GM19452 (cell line): ENCODE data around the gene GCC1.
A peak's percentile ranks its signal among the peaks of the same experiment; 100 is the strongest.
"Not testable (repeated sequence)": the region's sequence is repeated elsewhere in the genome, so short reads cannot be mapped to it uniquely, and the experiment has no call there.

Source experiments
- ATAC-seq: cut with Tn5 transposase; IDR thresholded peaks from one replicate; pipeline ENCODE4 v1.9.1; 2021; ENCODE audit not compliant: unreplicated experiment

Gene GCC1

DNA sequence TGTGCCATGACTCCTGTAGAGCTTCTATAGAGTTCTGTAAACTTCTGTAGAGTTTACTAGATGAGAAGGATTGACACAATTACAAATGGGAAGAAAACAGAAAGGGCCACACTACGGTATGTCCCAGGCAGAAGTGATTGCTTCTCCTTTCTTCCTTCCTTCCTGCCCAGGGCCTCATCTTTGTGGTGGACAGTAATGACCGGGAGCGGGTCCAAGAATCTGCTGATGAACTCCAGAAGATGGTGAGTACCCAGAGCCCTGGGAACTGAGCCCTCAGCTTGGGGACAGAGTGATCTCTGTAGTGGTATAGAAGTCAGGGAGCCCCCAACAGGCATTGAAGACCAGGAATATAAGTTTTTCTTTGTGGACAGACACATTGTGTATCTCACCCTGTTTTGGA is 4.5 kb upstream of the GCC1 start:
- no peak for ATAC-seq

DNA sequence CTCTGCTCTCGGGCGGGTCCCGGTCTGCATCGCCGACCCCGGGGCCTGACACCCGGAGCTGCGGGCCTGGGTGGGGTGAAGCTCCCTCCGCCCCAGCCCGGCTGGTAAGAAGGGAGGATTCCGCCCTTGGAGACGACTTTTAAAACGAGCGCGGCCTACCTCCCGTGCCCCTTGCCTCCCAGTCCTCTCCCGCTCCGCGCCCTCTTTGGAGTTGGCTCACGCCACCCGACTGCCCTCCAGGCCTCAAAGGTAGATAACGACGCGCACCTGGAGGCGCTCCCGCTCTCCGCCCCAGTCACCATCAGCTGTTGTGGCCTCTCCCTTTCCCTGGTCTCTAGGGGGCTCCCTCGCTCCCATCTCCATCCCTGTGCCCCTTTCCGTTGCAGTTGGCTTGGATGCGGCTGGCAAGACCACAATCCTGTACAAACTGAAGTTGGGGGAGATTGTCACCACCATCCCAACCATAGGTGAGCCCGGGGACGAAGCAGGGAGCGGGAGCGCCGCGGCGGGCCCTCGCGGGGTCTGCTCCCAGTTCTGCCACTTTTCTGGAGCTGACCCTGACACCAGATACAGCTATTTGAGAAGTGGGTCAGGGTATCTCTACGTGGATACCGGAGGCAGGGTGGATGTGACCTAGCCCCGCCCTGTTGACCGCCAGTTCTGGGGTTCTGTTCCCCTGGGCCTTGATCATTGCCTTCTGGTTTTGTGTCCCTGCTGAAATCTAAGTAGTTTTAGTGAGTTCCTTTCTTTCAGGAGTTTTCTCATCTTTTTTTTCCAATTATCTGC is 3.5 kb upstream of the GCC1 start:
- ATAC-seq, result peak; percentile 1

DNA sequence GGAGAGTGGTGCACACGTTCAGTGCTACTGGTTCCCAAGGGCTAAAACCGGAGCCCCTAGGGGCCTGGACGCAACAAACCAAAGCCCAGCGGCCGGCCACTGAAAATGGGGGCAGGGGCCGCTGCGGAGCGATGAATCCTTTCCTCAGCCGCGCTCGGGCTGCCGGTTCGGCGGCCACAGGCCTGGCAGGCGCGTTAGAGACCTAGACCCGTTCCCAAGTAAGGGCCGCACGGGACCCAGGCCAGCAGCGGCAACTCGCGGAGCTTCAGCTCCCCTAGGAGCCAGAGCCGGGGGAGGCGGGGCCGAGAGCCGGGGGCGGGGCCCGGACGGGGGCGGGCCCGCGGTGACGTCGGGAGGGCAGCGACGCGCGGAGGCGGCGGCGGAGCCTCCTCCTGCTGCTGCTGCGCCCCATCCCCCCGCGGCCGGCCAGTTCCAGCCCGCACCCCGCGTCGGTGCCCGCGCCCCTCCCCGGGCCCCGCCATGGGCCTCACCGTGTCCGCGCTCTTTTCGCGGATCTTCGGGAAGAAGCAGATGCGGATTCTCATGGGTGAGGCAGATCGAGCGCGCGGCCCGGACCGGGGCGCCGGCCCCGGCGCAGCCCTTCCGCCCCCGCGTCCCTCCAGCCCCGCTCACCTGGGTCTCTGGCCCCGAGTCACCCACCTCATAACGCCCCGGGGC is 2.8 kb upstream of the GCC1 start, which contains the start of gene ARF5:
Gene ARF5, plus strand, starts transcription at position 393 of the 678 bp plus-strand sequence. Its CDS starts 88 bp downstream, at position 481.
- ATAC-seq, result peak; percentile 72

DNA sequence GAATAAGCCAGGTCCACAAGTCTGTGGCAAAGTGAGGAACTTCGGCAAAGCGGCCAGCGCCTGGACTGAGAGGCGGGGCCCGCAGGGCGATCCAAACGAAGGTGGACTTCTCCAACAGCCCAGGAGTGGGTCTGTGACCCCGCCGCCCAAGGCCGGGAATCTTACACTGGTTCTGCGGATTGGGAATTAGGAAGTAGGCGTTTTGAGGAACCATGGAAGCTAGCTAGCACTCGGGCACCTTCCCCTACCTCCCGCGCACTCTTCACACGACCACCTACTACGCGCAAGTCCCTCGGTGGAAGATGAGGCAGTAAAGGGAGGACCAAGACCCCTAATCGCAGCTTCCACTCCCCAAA is 2.2 kb upstream of the GCC1 start:
- no peak for ATAC-seq

DNA sequence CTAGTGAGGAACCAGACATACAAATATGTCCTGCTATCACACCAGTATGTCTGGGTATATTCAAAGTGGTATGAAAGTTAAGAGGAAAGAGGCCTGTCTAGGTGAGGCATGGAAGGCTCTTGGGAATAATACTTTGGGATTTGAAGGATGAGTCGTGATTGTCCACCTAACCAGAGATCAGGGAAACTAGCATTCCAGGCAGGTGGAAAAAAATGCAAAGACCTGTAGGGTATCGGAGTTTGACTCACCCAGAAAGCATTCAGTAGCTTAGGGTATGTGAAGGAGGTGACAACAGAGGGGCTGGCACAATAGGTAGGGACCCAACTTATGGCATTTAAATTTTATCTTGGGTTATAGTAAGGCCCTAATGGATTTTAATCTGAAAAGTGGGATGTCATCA is 950 bp upstream of the GCC1 start:
- ATAC-seq, result no peak

DNA sequence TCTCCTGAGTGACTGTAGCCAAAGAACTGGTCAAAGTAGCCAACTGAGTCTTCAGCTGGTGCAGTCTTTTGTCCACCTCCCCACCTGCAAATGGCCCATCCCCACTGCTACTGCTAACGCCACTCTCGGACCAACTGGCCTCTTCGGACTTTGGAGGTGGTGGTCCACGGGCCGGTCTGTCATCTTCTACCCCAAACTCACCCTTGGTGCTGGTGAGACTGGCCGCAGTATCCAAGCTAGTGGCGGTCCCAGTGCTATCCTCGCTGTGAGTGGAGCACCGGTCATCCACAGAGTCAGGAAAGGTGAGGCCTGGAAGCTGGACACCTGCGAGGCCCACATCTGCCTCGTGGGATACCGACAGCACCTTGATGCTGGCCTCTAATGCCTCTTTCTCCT is 750 bp downstream of the GCC1 start:
- no peak for ATAC-seq

DNA sequence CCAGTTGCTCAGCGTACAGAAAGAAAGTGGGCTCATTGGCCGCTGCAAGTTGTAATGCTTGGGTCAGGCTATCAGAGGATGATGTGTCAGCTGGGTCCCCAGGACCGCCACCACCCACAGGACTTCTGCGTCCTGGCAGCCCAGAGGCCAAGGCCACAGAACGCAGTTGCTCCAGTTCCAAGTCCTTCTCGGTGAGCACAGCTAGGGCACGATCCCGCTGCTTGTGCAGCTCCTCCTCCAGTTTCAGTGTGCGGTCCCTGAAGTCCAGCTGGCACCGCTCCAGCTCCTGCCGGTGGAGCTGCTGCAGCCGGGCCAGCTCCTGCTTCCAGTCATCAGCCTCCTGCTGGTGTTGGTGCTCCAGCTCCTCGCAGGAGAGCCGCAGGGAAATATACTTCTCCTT is 3.0 kb downstream of the GCC1 start:
- ATAC-seq, result no peak

DNA sequence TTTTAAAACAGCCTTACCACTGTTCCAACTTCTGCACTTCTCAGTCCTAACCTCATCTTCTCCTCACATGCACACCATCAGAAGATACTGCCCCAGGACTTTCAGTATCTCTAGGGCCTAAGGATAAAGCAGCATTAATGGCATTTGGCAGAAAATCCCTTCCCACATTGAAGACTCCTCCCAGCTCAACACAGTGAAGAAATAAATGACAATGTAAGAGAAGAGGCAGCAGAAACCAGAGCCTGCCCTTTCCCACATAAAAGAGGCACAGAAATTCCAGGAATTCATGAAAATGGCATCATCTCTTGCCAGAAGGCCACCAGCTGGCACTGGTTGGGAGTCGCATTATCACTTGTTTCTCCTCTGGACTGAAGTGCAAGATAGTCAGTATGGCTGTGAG is 3.7 kb downstream of the GCC1 start:
- no peak for ATAC-seq

DNA sequence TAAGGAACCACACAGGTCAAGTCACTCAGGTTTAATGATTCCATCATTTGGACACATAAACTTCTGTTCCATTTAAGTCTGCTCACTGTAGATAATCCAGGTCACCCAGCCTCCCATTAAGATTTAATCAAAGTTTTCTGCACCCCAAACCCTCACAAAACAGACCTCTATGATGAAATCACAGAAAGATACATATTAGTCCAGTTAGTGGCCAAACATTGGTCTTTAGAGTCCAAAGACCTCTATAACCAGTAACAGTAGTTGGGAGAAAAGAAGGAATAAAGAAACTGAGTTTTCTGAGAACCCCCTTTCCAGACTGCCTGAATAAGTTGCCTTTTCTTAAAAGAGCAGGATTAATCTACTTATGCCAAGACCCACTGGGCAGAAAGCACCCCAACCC is 4.8 kb downstream of the GCC1 start:
- ATAC-seq, result no peak

DNA sequence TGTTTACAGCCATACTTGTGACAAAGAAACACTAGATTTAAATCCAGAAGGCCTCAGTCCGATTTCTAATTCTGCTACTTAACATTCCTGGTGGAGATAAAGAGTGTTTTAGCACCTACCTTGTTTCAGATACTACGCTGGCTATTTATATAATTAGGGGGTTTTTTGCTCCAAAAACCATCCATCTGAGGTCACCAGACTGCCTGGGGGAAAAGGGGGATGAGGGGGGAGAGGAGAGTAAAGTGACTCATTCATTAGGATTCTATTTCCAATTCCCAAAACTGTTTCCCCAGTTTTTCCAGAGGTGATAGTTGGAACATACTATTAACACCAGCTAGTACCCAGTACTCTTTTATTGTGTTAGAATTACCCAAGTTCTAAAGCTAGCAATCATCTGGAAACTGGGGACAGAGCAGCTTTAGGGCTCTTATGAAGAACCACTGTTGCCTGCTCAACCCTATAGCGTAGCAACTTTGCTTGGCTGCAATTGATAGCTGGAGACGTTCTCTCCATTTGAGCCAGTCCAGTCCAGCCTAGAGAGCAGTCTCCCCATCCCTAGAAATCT is 6.6 kb downstream of the GCC1 start:
- no peak for ATAC-seq

DNA sequence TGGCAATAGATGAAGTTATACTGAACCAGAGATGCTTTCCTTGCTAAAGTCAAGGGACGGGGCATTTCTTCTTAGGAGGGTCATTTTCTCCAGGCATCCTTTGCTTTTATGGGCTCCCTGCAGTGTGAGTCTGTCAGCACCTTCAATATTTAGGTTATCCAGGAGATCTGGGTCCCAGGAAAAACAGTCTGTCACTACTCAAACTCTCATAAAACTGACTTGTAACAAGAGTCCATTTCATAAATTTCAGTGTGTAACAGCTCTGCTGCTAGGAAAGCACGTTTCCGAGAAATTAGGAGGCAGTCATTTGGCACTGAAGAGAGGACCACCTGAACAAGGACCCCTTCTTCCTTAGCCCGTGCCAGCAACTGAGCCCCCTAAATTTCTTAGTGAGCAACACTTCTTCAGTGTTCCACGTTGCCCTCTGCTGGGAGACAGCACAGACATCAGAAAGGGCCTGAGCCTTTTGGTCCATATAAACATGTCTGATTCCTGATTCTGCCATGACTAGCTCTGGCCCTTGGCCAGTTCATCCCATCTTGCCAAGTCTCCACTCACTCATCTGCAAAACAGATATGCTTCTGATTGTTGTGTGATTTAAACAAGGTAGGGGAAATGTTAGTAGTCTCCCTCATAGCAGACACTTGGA is 7.2 kb downstream of the GCC1 start:
- no peak for ATAC-seq

DNA sequence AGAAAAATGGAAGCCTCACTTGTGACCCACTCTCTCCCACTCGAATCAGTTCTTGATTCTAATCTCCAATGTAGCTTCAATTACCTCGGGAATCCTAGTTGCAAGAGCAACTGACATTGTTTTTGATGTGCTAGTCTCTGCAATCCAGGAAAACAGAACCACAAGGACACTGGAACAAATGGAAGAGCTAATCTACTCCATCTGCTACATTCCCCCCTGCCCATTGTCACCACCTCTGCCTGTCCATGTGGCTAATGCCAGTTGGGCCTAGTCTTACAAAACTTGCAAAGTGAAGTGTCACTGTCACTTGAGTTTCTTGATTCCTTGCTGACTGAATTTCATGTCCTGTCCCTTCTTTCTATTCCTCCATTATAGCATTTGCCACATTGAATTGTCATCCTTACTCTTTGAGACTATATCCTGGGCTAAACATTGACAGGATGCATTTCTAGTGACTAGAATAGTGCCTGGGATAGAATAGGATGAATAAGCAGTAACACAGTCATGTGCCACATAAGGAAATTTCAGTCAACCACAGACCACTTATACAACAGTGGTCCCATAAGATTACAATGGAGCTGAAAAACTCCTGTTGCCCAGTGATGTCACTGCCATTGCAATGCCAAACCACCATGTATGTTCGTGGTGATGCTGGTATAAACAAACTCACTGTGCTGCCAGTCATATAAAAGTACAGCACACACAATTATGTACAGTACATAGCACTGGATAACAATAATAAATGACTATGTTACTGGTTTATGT is 13.5 kb downstream of the GCC1 start:
- ATAC-seq, result no peak

DNA sequence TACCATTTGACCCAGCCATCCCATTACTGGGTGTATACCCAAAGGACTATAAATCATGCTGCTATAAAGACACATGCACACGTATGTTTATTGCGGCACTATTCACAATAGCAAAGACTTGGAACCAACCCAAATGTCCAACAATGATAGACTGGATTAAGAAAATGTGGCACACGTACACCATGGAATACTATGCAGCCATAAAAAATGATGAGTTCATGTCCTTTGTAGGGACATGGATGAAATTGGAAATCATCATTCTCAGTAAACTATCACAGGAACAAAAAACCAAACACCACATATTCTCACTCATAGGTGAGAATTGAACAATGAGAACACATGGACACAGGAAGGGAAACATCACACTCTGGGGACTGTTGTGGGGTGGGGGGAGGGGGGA is 17.4 kb downstream of the GCC1 start:
- not testable (repeated sequence) for ATAC-seq

DNA sequence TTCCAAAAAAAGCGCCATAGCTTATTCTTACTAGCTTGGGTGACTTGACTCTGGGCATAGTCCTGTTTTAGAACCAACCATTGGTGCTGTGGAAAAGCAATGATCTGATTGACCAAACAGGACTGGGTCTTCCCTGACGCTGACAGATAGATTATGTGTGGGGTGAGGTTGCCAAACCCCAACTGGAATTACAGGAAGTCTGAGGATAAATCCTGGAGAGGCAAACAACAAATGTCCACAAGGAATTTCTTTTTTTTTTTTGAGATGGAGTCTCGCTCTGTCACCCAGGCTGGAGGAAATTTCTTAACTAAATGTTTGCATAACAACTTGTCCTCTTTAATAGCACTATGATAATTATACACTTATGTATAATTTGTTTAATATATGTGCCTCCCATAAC is 19.2 kb downstream of the GCC1 start:
- ATAC-seq, result no peak

DNA sequence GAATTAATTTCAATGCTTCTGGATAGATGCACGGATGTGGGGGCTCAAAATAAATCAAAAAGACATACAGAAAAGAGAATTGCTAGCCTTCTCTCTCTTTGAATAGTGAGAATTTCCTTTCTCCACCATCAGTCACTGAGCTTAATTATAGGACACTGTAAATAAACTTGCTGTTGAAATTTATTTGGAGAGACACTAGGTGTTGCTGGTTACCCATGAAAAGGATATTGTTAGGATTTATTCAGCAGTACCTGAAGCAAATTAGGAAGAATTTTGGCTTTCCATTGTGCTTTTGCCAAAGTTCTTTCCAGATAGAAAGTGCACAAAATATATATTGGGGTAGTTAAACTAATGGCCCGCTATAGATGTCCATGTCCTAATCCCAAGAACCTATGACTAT is 27.6 kb downstream of the GCC1 start:
- ATAC-seq, result no peak

DNA sequence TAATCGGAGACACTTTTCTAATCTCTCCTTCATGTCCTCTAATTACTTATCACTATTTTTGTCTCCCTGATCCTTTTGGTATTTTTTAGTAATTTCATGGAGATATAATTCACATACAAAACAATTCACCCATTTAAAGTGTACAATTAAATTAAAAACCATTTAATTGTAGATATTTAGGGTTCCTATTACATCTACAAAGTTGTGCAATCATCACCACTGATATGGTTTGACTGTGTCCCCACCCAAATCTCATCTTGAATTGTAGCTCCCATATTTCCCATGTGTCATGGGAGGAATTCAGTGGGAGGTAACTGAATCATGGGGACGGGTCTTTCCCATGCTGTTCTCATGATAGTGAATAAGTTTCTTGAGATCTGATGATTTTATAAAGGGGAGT is 29.0 kb downstream of the GCC1 start:
- no peak for ATAC-seq

DNA sequence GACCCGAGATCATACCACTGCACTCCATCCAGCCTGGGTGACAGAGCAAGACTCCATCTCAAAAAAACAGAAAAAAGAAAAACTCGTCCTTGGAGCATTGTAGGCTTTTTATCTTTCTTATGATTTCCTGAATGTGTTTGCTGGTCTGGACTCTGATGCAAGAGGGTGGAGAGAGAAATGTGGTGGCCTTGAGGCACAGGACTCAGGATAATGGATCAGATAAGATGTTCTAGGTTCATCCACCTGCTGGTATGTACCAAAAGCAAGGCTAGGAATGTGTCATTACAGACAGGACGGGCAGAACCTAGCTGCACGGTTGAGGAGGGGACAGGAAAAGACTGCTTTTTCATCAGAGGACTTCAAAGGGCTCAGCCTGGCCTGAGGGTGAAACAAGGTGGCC is 33.5 kb downstream of the GCC1 start:
- ATAC-seq, result no peak

DNA sequence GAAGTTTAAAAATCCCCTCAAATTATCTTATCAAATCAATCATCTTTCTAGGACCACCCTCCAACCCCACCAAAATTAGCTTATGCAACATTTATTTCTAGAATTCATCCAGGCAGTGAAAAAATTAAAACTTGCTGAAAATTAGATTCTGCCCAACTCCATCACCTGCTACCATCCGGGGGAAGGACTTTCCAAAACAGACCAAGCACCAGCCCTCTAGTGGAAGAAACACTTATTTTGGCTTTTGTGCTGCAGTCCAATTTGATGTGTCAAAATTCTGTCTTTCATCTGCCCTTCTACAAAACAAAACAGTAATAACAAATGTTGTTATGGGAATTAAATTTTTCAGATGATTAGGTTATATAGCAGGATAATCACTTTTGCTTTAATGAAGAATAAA is 35.1 kb downstream of the GCC1 start:
- no peak for ATAC-seq

DNA sequence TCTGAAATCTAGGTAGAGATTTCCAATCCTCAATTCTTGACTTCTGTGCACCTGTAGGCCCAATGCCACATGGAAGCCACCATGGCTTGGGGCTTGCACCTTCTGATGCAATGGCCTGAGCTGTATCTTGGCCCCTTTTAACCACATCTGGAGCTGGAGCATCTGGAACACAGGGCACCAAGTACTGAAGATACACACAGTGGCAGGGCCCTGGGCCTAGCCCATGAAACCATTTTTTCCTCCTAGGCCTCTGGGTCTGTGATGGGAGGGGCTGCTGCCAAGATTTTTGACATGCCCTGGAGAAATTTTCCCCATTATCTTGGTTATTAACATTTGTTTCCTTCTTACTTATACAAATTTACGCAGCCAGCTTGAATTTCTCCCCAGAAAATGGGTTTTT is 39.1 kb downstream of the GCC1 start:
- ATAC-seq, result no peak

DNA sequence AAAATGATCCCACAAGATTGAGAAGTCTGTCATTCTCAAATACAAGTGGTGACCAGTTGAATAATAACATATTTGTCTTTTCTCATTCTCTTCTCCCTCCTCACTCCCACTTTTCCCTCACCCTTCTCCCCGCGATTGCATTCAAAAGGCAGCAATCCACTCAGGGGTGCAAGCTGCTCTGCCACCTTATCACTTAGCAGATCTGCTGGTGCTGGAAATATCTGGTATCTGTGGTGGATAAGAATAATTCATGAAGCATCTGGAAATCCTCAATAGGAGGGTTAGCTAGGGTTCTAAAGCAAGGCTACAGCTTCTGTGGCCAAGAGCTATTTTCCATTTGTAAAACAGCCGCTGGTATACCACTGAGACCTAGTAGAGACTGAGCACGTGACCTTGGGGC is 43.8 kb downstream of the GCC1 start:
- ATAC-seq, result no peak

DNA sequence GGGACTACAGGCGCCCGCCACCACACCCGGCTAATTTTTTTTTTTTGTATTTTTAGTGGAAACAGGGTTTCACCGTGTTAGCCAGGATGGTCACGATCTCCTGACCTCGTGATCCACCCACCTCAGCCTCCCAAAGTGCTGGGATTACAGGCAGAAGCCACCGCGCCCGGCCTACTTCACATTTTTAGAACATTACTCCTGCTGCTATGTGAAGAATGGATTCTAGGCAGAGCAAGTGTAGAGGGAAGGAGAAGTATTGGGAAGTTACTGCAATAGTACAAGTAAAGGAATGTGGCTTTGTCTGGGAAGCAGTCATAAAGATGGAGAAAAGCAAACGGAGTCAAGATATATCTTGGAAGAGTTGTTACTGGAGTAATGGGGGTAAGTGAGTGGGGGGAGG is 44.9 kb downstream of the GCC1 start:
- ATAC-seq, result not testable (repeated sequence)
